Gastrocnemius medialis (tissue), 4 donors: ENCODE measurements around the gene CYGB.

Experiments used
- POLR2A ChIP-seq, 2 donors: fragments of 450-650 bp; IDR thresholded peaks; one replicate each; pipeline ENCODE4 v1.6.1; 2017; ENCODE audit warnings: antibody characterized with exemption in 2 of 2, mild to moderate bottlenecking in 2 of 2, moderate library complexity in 2 of 2
- TF ChIP-seq, protein P1 (sequence below), 5 experiments: fragments of 450-650 bp in 3 of 5; fragments of 200-600 bp in 2 of 5; sonication (generic) in 2 of 5; IDR thresholded peaks in 4 of 5; conservative IDR thresholded peaks in 1 of 5; 1 replicate in 4 of 5; 2 replicates in 1 of 5; pipeline ENCODE4 v1.5.1; 2016 to 2019; ENCODE audit warnings: antibody characterized with exemption in 5 of 5, mild to moderate bottlenecking in 3 of 5, moderate library complexity in 3 of 5

DNA sequence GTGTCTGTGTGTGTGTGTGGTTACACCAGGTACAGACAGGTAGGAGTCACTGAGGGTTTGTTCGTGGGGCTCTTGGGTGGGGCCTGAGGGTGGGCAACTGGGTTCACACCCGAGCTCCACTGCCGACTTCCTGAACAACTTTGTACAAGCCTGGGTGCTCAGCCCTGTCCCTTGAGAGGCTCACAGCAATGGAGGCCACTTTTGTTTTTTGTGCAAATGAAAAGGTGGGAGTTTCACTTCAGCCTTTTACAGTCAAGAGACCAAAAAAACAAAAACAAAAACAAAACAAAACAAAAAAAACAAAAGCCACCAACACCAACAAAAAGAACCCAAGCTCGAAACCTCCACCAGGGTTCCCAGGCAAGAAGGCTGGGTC lies 38.6 kb downstream of the CYGB start:
- TF ChIP-seq, protein P1, sequence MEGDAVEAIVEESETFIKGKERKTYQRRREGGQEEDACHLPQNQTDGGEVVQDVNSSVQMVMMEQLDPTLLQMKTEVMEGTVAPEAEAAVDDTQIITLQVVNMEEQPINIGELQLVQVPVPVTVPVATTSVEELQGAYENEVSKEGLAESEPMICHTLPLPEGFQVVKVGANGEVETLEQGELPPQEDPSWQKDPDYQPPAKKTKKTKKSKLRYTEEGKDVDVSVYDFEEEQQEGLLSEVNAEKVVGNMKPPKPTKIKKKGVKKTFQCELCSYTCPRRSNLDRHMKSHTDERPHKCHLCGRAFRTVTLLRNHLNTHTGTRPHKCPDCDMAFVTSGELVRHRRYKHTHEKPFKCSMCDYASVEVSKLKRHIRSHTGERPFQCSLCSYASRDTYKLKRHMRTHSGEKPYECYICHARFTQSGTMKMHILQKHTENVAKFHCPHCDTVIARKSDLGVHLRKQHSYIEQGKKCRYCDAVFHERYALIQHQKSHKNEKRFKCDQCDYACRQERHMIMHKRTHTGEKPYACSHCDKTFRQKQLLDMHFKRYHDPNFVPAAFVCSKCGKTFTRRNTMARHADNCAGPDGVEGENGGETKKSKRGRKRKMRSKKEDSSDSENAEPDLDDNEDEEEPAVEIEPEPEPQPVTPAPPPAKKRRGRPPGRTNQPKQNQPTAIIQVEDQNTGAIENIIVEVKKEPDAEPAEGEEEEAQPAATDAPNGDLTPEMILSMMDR (IDR thresholded peaks at IDR 0.05 in 4 of 5, conservative IDR thresholded peaks at IDR 0.05 in 1 of 5), result no peak
- no peak for TF ChIP-seq POLR2A (IDR thresholded peaks at IDR 0.05)
